OCI-M2 (cell line): ENCODE measurements around the gene PARP9.
"Not testable (repeated sequence)": the region's sequence is repeated elsewhere in the genome, so short reads cannot be mapped to it uniquely, and the experiment has no call there.

Source experiments
- DNase-seq: peaks from one replicate; lab custom pipeline; 2025; ENCODE audit not compliant: unreplicated experiment; lab: John Stamatoyannopoulos, UW

Gene PARP9

GRCh38 chr3:122523317-122523716 lies 40.8 kb downstream of the PARP9 start:
- DNase-seq: no peak

GRCh38 chr3:122520861-122521260 lies 43.2 kb downstream of the PARP9 start:
- no peak for DNase-seq

- DNase-seq: no peak
Observed at GRCh38 chr3:122519693-122520092, 44.4 kb downstream of the PARP9 start.

DNA sequence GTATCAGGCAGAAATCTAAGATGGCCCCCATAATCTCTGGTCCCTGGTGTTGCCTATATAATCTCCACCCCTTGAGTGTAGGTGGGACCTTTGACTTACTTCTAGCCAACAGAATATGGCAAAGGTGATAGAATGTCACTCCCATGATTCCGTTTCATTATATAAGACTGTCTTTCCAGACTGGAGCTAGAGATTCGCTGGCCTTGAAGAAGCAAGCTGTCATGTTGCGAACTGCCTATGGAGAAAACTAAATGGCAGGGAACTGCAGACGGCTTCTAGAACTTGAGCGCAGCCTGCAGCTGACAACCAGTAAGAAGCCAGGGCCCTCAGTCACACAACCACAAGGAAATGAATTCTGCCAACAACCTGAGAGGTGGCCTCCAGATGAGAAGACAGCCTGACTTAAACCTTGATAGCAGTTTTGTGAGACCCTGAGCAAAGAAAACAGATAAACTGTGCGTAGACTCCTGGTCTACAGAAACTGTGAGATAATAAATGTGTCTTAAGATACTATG lies 47.2 kb downstream of the PARP9 start:
- no peak for DNase-seq

- DNase-seq: no peak
Observed at GRCh38 chr3:122515870-122516269, 48.2 kb downstream of the PARP9 start.

GRCh38 chr3:122515020-122515468 lies 49.1 kb downstream of the PARP9 start:
- DNase-seq: no peak

DNA sequence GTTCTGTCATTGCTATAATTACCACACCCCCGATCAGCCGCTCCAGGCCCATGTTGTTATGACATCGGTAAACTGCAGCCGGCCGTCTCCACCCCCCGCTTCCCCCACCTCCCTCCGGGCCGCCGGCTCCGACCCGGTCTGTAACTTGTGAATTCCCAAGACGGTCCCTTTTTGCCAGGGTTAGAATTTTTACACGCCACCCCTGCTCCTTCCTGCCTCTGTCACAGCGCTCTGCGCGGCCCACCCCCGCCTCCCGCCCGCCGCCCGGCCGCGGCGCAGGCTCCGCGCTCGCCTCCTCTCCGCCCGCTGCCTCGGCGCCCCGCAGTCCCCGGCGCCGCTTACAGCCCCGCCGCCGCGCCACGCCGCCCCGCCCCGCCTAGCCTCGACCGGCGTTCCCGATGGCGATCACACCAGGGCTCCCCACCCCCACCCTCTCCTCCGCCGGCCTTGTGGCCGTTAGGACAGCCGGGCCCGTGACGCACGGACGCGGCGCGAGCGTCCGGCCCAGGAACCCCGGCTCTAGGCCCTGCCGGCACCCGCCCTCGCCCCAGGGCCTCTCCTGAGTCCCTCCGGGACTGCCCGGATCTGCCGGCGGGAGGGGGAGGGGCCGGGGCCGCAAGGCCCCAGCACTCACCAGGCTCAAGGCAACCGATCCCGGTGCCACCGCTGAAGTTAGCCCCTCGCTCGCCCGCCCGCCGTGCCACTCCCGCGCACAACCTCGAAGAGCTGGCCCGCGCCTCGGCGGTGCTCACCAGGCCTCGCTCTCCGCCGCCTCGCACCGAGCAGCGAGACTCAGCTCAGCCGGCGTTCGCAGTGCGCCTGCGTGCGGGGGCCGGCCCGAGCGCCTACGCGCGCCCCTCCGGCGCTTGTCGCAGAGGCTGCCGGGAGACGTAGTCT lies 49.7 kb downstream of the PARP9 start, which contains the start of gene KPNA1:
KPNA1 (minus strand) TSS at position 817 of the 897 bp plus-strand sequence. CDS start 18,374 bp downstream, outside the sequence.
- DNase-seq: peak; percentile 23

GRCh38 chr3:122513386-122514122 lies 50.5 kb downstream of the PARP9 start:
- DNase-seq: no peak

DNA sequence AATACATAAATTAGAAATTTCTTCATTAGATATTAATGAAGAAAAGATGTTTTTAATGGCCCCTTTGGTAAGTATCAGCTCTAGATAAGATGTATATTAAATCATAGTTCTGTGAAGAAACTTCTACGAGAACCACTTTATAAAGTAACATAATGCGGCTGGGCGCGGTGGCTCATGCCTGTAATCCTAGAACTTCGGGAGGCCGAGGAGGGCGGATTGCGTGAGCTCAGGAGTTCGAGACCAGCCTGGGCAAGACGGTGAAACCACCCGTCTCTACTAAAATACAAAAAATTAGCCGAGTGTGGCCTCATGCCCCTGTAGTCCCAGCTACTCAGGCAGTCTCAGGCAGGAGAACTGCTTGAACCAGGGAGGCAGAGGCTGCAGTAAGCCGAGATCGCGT lies 51.8 kb downstream of the PARP9 start:
- DNase-seq: no peak

DNA sequence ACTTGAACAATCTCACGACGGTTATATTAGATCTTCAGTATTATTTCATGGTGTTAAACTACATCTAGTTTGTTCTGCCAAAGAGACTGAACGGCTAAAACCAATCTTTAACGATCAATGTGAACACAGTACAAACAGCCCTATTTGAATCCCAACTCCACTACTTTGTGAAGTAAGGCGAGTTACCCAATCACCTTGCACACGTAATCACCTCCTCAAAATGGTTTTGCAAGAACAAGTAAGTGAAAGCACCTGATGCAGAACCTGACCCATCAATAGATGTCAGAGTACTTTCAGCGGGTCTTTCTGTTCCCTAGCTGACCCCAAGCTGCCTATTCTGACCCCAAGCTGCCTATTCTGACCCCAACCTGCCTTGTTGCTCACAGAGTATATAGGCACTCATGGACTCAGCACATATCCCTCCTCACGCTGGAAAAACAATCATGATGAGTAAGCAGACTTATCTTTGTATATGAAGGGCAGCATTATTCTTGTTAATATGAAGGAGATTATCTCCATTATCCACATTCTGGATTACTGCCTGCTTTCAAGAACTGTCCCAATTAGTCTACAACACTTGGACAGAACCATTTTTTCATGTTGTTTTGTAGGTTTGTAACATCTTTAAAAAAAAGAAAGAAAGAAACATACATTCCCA lies 53.1 kb downstream of the PARP9 start:
- DNase-seq: no peak

- not testable (repeated sequence) for DNase-seq
Observed at GRCh38 chr3:122508944-122509343, 55.2 kb downstream of the PARP9 start.

DNA sequence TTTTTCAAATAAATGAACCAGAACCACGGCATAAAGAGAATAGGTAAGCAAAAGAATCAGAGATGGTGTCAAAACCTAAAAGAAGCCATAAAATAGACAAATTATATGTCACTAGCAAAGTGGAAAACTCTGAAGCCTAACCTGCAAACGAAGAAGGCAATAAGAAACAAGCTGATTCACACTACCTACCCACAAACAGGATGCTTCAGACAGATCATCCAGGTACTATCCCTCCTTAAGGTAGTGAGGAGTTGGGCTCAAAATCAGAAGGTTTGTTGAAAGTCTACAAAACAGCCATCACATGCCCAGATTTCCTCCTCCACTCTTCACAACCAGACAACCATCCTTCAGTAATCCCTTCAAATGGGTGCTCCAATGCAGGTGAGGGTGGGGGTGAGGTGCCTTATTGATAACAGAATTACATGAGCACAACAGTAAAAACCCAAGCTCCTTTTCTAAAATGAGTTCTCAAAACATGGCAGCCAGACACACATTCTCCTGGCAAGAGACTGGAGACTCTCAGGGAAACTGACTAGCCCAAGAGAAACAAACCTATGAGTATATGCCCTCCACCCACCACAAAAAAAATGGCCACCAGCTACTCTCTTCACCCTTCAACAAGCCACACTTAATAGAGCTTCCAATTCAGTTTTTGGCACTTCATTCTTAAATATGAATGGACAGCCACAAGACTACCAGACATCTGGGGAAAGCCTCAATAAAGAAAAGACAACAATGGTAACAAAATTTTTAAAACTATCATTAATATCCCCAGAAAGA lies 55.8 kb downstream of the PARP9 start:
- DNase-seq: no peak

- no peak for DNase-seq
Observed at GRCh38 chr3:122506450-122506849, 57.6 kb downstream of the PARP9 start.

DNA sequence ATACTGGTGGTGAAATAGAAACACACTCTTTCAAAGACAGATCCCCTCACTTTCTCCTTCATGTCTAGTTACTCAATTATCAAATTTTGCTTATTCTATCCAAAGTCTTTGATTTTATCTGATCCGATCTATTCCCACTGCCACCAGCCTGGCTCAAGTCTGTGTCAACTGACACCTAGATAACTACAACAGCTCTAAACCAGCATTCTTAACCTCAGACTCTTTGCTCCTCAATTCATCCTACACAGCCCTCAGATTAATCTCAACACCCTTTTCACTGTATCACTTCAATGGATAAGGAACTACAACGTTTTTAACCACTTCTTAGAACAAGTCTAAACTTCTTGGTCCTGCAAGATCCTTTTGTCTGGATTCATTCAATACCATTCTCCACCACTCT lies 58.4 kb downstream of the PARP9 start:
- DNase-seq: no peak

DNA sequence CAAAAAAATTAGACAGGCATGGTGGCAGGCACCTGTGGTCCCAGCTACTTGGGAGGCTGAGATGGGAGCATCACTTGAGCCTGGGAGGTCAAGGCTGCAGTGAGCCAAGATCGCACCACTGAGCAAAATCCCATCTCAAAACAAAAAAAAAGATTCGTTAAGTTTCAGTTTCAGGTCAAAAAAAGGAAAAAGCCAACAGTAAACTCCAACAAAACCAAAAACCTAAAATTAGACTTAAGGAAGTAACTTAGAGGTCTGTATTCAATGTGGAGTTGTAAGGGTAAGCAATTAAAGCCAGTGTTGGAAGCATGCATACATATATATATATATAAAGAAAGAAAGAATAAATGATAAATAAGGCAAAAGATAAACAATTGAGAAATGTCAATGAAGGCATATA lies 61.2 kb downstream of the PARP9 start:
- no peak for DNase-seq

- no peak for DNase-seq
Observed at GRCh38 chr3:122502139-122502538, 62.0 kb downstream of the PARP9 start.

- DNase-seq: not testable (repeated sequence)
Observed at GRCh38 chr3:122500964-122501363, 63.1 kb downstream of the PARP9 start.

GRCh38 chr3:122498152-122498551 lies 65.9 kb downstream of the PARP9 start:
- DNase-seq: no peak

DNA sequence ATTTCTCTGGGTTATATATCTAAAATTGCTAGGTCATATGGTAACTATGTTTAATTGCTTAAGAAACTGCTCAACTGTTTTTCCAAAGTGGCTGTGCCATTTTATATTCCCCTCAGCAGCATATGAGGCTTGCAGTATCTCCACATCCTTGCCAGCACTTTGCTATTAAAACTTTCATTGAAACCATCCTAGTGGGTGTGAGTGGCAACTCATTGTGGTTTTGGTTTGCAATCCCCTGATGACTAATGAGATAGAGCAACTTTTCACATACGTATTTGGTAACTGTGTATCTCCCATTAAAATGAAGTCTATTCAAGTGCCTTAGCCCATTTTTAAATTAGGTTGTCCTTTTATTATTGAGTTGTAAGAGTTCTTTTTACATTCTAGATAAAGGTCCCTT lies 66.7 kb downstream of the PARP9 start:
- DNase-seq: no peak

DNA sequence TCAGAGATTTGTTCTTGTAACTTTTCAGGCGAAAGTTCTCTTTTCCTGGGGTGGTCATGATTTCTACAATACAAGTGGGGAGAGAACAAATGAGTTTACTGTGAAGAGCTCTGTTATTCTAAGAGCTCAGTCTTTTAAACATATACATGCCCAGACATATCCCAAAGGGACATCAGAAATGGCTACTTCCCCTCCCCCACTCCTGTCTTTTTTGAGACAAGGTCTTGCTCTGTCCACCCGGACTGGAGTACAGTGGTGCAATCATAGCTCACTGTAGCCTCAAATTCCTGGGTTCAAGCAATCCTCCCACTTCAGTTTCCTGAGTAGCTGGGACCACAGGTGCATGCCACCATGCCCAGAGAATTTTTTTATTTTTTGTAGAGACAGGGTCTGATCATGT lies 67.6 kb downstream of the PARP9 start:
- DNase-seq: no peak
